ENCODE measurements around the gene MYO5B. TPM values are rescaled to one million over a fixed set of nuclear protein-coding genes. Genes with fewer than 3 reads are reported as not detected.

MYO5B gene
- total RNA-seq, 2 experiments from 2014 or later: not detected

DNA sequence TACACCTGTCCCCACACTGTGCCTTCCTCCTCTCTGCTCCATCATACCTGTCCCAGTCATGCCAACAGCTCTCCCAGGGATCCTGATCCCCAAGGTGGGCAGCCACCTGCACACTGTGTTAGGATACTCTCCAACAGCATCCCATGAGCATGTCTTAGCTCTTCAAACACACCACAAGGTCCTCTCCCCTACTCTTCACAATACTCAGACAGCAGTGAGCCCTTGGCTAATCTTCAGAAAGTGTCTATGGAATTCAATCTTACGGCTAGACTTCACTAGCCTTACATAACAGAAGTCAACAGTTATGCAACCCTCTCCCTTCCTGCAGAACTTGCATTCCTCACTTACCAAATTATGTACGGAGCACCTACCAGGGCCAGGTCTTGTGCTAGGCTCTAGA is 79.9 kb downstream of the MYO5B start:
- TF ChIP-seq, protein P1, sequence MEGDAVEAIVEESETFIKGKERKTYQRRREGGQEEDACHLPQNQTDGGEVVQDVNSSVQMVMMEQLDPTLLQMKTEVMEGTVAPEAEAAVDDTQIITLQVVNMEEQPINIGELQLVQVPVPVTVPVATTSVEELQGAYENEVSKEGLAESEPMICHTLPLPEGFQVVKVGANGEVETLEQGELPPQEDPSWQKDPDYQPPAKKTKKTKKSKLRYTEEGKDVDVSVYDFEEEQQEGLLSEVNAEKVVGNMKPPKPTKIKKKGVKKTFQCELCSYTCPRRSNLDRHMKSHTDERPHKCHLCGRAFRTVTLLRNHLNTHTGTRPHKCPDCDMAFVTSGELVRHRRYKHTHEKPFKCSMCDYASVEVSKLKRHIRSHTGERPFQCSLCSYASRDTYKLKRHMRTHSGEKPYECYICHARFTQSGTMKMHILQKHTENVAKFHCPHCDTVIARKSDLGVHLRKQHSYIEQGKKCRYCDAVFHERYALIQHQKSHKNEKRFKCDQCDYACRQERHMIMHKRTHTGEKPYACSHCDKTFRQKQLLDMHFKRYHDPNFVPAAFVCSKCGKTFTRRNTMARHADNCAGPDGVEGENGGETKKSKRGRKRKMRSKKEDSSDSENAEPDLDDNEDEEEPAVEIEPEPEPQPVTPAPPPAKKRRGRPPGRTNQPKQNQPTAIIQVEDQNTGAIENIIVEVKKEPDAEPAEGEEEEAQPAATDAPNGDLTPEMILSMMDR (conservative IDR thresholded peaks at IDR 0.05; ENCODE audit: low read length): no peak
- no peak for TF ChIP-seq EZH2phosphoT487 (IDR thresholded peaks at IDR 0.05; ENCODE audit: borderline replicate concordance, low read depth, low read length)
- Histone ChIP-seq H3K4me2 (ENCODE audit: low read length) (no peak overlapping the region), H3K9me3 (ENCODE audit: low read length) (no peaks in the 10 kb centered on the region), H3K27ac (ENCODE audit: low read depth, low read length, poor library complexity, severe bottlenecking) (no peak overlapping the region), H3K36me3 (ENCODE audit: insufficient read depth, low read length) (no peaks in the 10 kb centered on the region), H2AFZ (ENCODE audit: low read length) (no peak overlapping the region), H3K4me3 (ENCODE audit: low read depth, low read length, poor library complexity, severe bottlenecking) (no peak overlapping the region), H3K79me2 (ENCODE audit: insufficient read depth, low read depth, low read length) (no peaks in the 10 kb centered on the region), H4K20me1 (ENCODE audit: insufficient read depth, low read length) (no peaks in the 10 kb centered on the region), H3K9me2 (ENCODE audit: insufficient read depth, low read length) (no peaks in the 10 kb centered on the region), H3K4me1 (ENCODE audit: insufficient read depth, low read length, poor library complexity, severe bottlenecking) (no peaks in the 10 kb centered on the region)
- no TSS peak for BruUV-seq (replicated peaks)
- DNase-seq (ENCODE audit: low spot score): no peak
- CTCF ChIA-PET (ENCODE audit: unreplicated experiment): no interaction called here
- POLR2A ChIA-PET: no interaction called here
- intact Hi-C loops (cut with micrococcal nuclease; ENCODE audit: unreplicated experiment): no loop called here

- Histone ChIP-seq H3K4me3 (ENCODE audit: low read depth, low read length, poor library complexity, severe bottlenecking) (no peak overlapping the region), H3K79me2 (ENCODE audit: insufficient read depth, low read depth, low read length) (no peaks in the 10 kb centered on the region), H4K20me1 (ENCODE audit: insufficient read depth, low read length) (no peaks in the 10 kb centered on the region), H3K9me3 (ENCODE audit: low read length) (no peaks in the 10 kb centered on the region), H2AFZ (ENCODE audit: low read length) (no peak overlapping the region), H3K9me2 (ENCODE audit: insufficient read depth, low read length) (no peaks in the 10 kb centered on the region), H3K27ac (ENCODE audit: low read depth, low read length, poor library complexity, severe bottlenecking) (no peak overlapping the region), H3K4me1 (ENCODE audit: insufficient read depth, low read length, poor library complexity, severe bottlenecking) (no peaks in the 10 kb centered on the region), H3K4me2 (ENCODE audit: low read length) (no peak overlapping the region), H3K36me3 (ENCODE audit: insufficient read depth, low read length) (no peaks in the 10 kb centered on the region)
- TF ChIP-seq, protein P1 (conservative IDR thresholded peaks at IDR 0.05; ENCODE audit: low read length): no peak
- no peak for TF ChIP-seq EZH2phosphoT487 (IDR thresholded peaks at IDR 0.05; ENCODE audit: borderline replicate concordance, low read depth, low read length)
- no peak for DNase-seq (ENCODE audit: low spot score)
- no TSS peak for BruUV-seq (replicated peaks)
- ChIA-PET POLR2A (no interaction called here), CTCF (ENCODE audit: unreplicated experiment) (no interaction called here)
- intact Hi-C loops (cut with micrococcal nuclease; ENCODE audit: unreplicated experiment): no loop called here
Observed at GRCh38 chr18:50114448-50114847, 80.5 kb downstream of the MYO5B start.

DNA sequence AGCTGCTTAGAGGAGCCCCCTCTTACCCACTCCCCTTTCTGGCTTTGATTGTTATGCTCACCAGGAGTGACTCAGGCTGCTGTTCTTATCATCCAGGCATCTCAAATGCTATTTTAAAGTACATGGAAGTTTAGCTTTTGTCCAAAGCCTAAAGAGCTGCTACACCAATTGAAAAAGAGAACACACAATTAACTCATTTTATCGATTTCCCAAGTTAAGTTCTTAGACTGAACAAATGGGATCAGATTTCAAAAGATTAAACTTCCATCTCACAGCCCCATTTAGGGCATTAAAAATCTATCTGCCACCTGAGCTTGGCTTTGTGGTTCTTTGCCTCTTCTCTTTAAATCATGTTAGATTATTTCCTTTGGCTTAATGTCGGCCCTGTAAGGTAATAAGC is 81.2 kb downstream of the MYO5B start:
- no peak overlapping the region for H2AFZ ChIP-seq (ENCODE audit: low read length)
- no peak overlapping the region for H3K4me3 ChIP-seq (ENCODE audit: low read depth, low read length, poor library complexity, severe bottlenecking)
- CTCF ChIA-PET (ENCODE audit: unreplicated experiment): no interaction called here
- TF ChIP-seq EZH2phosphoT487 (IDR thresholded peaks at IDR 0.05; ENCODE audit: borderline replicate concordance, low read depth, low read length): no peak
- TF ChIP-seq, protein P1 (conservative IDR thresholded peaks at IDR 0.05; ENCODE audit: low read length): no peak
- intact Hi-C loops (cut with micrococcal nuclease; ENCODE audit: unreplicated experiment): no loop called here
- no peak overlapping the region for H3K4me2 ChIP-seq (ENCODE audit: low read length)
- no peaks in the 10 kb centered on the region for H3K36me3 ChIP-seq (ENCODE audit: insufficient read depth, low read length)
- DNase-seq (ENCODE audit: low spot score): no peak
- H3K27ac ChIP-seq (ENCODE audit: low read depth, low read length, poor library complexity, severe bottlenecking): no peak overlapping the region
- no peaks in the 10 kb centered on the region for H3K79me2 ChIP-seq (ENCODE audit: insufficient read depth, low read depth, low read length)
- POLR2A ChIA-PET: no interaction called here
- BruUV-seq (replicated peaks): no TSS peak
- H3K9me2 ChIP-seq (ENCODE audit: insufficient read depth, low read length): no peaks in the 10 kb centered on the region
- no peaks in the 10 kb centered on the region for H3K9me3 ChIP-seq (ENCODE audit: low read length)
- no peaks in the 10 kb centered on the region for H4K20me1 ChIP-seq (ENCODE audit: insufficient read depth, low read length)
- H3K4me1 ChIP-seq (ENCODE audit: insufficient read depth, low read length, poor library complexity, severe bottlenecking): no peaks in the 10 kb centered on the region
